D721Med (cell line): Measurements from ENCODE around the gene ITGB5.

Source experiments
- DNase-seq: peaks from one replicate; pipeline ENCODE4 v3.0.0; 2011; ENCODE audit warnings: low spot score; ENCODE audit not compliant: insufficient read length
- FAIRE-seq: peaks from 2 replicates; lab custom pipeline; 2011; peaks lifted over from hg19 to GRCh38; lab: Jason Lieb, UNC
- TF ChIP-seq, protein P1 (sequence below): IDR thresholded peaks from 2 replicates; pipeline ENCODE4 v1.5.1; 2012; ENCODE audit warnings: mild to moderate bottlenecking, control low read depth; ENCODE audit not compliant: insufficient read depth; ENCODE audit errors: missing control alignments

ITGB5 gene, protein sequence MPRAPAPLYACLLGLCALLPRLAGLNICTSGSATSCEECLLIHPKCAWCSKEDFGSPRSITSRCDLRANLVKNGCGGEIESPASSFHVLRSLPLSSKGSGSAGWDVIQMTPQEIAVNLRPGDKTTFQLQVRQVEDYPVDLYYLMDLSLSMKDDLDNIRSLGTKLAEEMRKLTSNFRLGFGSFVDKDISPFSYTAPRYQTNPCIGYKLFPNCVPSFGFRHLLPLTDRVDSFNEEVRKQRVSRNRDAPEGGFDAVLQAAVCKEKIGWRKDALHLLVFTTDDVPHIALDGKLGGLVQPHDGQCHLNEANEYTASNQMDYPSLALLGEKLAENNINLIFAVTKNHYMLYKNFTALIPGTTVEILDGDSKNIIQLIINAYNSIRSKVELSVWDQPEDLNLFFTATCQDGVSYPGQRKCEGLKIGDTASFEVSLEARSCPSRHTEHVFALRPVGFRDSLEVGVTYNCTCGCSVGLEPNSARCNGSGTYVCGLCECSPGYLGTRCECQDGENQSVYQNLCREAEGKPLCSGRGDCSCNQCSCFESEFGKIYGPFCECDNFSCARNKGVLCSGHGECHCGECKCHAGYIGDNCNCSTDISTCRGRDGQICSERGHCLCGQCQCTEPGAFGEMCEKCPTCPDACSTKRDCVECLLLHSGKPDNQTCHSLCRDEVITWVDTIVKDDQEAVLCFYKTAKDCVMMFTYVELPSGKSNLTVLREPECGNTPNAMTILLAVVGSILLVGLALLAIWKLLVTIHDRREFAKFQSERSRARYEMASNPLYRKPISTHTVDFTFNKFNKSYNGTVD

DNA sequence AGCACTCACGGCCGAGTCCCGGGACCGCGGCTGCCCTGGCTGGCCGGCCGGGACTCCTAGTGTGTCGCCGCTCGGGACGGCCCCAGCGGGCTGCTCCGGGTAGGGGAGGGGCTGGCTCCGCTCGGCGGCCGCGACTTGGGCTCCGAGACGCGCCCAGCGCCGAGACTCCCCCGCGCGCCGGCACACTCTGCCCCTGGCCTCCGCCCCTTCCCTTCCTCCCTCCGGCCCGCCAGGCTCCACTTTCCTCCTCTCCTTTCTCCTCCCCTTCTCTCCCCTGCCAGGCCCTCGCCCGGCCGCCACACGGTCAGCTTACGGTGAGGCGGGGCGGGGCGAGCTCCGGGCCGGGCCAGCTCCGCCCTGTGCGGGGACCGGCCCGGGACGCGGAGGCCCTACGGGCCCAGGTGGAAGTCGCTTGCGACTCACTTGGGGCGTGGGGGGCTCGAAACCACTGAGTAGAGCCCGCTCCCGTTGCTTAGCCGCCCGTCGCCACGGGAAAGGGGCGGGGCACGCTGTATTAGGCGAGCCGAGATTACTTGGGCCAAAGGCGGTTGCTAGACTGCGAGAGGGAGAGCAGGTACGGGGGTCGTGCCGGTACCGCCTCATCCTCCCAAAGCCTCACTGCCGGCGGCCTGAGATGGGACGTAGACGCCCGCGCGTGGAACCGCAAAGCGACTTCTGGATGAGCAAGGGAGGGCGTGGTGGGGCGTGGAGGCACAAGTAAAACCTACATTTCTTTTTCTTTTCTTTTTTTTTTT lies at the start of gene ITGB5:
Gene ITGB5 (minus strand): TSS at position 189 of the 755 bp plus-strand sequence. CDS start 365 bp downstream, outside the sequence.
- TF ChIP-seq, protein P1, sequence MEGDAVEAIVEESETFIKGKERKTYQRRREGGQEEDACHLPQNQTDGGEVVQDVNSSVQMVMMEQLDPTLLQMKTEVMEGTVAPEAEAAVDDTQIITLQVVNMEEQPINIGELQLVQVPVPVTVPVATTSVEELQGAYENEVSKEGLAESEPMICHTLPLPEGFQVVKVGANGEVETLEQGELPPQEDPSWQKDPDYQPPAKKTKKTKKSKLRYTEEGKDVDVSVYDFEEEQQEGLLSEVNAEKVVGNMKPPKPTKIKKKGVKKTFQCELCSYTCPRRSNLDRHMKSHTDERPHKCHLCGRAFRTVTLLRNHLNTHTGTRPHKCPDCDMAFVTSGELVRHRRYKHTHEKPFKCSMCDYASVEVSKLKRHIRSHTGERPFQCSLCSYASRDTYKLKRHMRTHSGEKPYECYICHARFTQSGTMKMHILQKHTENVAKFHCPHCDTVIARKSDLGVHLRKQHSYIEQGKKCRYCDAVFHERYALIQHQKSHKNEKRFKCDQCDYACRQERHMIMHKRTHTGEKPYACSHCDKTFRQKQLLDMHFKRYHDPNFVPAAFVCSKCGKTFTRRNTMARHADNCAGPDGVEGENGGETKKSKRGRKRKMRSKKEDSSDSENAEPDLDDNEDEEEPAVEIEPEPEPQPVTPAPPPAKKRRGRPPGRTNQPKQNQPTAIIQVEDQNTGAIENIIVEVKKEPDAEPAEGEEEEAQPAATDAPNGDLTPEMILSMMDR, result no peak
- FAIRE-seq, result no peak
- peak; percentile 39 for DNase-seq

DNA sequence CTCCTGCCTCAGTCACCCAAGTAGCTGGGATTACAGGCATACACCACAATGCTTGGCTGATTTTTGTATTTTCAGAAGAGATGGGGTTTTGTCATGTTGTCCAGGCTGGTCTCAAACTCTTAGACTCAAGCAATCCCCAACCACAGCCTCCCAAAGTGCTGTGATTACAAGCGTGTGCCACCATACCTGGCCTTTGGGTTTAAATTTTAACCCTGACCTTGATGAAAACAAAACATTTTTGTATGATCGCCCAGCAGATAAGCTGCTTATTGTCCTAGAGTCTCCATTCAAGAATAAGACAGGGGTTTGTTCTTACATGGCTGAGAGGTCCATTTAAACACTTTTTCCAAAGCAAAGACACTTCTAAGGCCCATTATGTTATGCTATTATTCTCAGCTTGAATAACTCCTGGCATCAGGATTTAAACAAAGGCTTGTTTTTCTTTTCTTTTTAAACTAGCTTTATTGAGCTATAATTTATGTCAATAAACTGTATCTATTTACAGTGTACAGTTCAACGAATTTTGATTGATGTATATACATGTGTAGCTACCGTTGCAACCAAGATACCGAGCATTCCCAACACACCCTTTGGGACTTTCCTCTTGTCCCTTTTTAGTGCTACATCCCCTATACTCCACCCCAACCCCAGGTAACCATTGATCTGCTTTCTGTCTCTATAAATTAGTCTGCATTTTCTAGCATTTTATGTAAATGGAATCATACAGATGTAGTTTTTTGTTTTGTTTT lies 48.8 kb upstream of the ITGB5 start:
- TF ChIP-seq, protein P1, result no peak
- DNase-seq (no peak), FAIRE-seq (no peak)

DNA sequence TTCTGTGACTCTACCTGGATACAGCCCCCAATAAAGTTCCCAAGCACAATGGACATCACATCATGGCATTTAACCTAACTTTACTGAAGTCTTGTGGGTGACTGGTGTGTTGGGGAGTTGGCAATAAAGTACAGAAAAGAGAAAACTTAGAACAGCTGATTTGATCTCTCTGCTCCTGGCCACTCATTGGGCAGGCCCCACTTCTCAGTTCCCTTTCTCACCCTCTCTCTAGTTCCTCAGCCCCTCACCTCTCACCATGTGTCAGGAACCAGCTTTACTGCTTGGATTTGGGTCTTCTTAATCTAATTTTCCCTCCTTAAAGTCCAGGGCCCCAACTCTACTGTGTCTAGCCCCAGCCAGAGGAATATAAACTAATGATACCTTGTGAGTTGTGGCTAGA lies 48.1 kb upstream of the ITGB5 start:
- FAIRE-seq, result no peak
- TF ChIP-seq, protein P1, result no peak
- DNase-seq, result no peak

DNA sequence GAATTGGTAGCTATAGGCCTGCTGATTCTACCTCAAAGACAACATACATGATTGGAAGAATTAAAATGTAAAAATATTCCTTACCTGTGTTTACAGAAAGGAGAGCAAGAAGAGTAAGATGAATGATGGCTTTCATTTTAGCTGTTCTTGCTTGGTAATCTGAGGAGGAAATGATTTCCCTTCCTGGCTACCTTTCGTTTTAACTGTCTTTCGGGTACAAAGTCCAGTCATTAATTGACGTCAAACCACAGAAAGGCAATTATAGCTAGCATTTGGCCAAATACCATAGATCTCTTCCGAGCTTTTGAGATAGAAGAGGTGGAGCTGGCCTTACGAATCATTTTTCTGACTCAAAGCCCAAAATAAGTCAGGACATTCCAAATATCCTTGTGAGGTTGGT lies 47.4 kb upstream of the ITGB5 start, which contains the start of gene MUC13:
Gene MUC13 (minus strand): TSS at position 175 of the 400 bp plus-strand sequence. CDS start 39 bp downstream, at position 136.
- DNase-seq, result no peak
- TF ChIP-seq, protein P1, result no peak

DNA sequence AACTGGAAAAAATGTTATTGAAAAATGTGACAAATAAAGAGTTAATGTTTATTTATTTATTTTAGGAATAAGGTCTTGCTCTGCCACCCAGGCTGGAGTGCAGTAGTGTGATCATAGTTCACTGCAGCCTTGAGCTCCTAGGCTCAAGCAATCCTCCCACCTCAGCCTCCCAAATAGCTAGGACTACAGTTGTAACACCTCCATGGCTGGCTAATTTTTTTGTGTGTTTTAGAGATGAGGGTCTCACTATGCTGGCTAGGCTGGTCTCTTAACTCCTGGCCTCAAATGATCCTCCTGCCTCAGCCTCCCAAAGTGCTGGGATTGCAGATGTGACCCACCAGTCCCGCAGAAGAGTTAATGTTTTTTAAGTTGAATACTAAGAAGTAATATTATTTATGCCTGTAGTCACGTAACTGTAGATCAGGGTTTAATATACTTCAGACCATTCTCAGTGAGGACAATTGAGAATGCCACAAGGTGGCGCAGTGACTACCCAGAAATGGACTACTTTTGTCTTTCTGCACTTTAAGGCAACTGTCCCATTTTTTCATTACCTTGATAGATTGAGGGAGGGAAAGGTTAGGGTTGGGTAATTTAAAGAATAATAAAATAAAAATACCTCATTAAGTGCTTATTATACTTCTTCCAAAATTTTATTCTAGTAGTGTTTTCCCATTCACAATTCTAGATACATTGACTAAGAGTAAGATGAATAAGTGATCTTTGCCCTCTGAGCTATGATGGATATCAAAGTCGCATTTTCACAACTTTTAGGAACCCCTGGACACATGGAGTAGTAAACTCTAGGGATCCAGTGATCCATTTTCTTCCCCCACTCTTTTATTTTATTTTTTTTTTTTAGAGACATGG lies 41.4 kb upstream of the ITGB5 start:
- DNase-seq, result no peak
- peak; percentile 16 for FAIRE-seq
- TF ChIP-seq, protein P1, result peak; percentile 83

More for the DNA sequence above, 47.4 kb upstream of the ITGB5 start, which contains the start of gene MUC13:
- FAIRE-seq, result no peak
